NCI-H2029 treated with DMSO at 0.1 percent for 48 hours (cell line): ENCODE results near the gene ERF.
A peak's percentile ranks its signal among the peaks of the same experiment; 100 is the strongest.

Experiments
- DNase-seq: peaks from one replicate; lab custom pipeline; 2025; lab: John Stamatoyannopoulos, UW

The ERF gene

DNA sequence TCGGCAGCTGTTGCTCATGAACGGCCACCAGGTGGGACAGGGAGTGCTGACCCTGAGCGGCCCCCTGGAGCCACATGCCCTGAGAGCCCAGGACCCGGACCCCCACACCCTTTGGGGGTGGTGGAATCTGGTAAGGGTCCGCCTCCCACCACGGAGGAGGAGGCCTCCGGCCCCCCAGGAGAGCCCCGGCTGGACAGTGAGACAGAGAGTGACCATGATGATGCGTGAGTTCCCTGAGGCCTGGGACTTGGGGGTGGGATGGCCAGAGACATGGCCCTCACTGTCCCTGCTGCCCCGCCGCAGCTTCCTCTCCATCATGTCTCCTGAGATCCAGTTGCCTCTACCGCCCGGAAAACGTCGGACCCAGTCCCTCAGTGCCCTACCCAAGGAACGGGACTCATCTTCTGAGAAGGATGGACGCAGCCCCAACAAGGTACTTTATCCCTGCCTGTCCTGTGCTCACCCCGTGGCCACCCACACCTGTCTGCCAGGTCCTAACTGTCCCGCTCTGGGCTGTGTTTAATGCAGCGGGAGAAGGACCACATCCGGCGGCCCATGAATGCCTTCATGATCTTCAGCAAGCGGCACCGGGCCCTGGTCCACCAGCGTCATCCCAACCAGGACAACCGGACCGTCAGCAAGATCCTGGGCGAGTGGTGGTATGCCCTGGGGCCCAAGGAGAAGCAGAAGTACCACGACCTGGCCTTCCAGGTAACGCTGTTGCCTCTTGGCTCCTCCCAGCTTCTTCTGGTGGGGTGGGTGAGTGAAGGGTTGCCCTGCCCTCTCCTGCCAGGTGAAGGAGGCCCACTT is 32.3 kb upstream of the ERF start:
- DNase-seq = no peak

DNA sequence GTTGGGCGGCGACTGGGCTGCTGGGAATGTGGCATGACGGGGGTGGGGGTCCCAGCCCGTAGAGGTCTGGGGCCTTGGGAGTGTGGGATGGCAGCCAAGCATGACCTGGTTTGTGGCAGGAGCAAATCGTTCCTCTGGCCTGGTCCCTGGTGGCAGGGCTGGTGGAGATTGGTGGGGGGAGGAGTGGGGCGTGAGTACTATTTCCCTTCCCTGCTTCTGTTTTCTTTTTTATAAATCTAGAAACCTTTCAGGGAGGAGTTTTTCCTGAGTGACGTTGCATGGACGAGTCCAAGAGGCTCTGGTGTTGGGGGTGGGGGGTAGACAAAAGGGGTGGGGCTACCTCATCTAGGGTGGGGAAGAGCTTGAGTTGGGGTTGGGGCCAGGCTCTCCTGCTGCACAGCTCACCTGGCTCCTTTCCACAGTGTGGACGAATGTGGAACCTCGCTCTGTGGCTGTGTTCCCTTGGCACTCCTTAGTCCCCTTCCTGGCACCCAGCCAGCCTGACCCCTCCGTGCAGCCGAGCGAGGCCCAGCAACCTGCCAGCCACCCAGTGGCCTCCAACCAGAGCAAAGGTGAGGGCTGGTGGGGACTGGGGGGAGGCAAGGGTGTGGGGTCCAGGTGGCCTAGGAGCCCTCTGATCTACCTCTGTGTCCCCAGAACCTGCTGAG is 31.6 kb upstream of the ERF start:
- no peak for DNase-seq

DNA sequence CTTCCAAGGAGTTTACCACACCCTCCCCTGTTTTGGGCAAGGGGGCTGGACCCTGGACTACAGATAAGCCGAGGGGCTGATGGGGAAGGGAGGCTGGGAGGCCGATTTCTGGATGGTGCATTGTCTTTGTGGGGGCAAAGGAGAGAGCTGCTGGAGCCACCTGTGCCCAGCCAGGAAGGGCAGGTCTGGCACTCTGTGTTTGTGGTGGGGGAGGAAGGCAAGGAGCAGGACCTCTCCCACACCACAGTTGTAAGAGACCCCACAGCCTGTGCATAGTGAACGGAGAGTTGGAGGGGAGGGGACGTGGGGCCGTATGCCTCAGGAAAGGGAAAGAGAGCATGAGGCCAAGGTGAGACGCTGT is 31.0 kb upstream of the ERF start:
- no peak for DNase-seq

DNA sequence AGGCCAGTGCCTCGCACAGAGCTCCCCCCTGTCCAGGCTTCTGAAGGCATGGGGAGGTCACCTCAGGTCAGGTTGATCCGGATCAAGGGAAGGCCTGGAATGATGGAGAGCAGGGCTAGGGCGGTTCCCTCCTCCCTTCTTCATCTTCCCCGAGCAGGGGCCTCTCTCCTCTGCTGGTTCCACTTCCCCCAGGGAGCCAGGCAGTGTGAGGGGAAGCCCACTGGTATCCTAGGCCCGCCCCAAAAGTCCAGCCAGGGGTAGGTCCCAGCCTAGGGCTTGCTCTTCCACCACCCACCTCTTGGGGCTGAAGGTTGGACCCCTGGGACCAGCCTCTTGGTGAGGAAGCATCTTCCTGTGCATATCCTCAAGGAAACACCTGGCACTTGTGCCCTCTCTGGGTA is 30.6 kb upstream of the ERF start:
- DNase-seq = no peak

DNA sequence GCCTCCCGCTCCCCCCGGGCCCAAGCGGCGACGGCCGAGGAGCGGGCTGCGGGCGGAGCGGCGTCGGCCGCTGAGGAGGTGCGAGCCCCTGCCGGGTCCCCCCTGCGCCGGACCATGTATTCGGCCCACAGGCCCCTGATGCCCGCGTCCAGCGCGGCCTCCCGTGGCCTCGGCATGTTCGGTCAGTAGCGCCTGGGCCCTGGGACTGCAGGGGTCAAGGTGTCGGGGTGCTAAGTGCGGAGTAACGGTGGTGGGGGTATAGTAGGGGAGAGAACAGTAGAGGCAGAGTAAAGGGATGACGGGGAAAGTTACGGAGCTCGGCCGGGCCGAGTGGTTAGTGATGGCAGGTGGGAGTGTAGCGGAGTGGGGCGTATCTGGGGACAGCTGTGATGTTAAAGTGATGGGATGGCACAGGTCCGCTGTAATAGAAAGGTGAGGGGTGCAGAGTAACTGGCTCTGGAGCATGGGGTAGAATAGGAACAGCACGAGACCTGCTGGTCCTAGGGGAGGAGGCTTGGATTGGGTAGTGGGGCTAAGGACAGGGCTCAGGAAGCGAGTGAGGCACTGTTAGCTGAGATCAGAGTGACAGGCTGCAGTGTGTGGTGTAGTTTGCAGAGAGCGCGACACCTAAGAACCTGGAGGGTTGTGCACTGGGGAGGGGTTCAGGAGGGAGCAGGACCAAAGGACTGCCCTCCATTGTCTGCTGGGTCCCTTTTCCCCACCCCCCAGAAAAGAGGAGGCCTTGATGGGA is 29.8 kb upstream of the ERF start:
- no peak for DNase-seq

DNA sequence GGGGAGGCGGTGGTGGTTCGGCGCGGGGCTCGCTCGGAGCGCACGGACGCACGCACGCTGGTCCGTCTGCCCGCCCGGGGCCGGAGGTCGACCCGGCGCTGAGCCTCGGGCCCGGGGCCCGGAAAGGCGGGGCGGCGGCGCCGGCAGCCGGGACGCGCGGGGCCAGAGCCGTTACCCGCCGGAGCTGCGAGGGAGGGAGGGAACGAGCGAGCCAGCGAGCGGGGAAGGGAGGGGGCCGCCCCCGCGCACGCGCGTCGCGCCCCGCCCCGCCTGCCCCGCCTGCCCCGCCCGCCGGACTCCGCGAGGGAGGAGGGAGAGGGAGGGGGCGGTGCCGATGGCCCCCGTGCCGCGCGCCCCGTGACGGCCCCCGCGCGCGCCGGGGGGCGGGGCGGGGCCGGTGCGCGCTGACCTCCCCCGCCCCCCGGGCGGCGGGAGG is 29.2 kb upstream of the ERF start:
- peak; percentile 34 for DNase-seq

DNA sequence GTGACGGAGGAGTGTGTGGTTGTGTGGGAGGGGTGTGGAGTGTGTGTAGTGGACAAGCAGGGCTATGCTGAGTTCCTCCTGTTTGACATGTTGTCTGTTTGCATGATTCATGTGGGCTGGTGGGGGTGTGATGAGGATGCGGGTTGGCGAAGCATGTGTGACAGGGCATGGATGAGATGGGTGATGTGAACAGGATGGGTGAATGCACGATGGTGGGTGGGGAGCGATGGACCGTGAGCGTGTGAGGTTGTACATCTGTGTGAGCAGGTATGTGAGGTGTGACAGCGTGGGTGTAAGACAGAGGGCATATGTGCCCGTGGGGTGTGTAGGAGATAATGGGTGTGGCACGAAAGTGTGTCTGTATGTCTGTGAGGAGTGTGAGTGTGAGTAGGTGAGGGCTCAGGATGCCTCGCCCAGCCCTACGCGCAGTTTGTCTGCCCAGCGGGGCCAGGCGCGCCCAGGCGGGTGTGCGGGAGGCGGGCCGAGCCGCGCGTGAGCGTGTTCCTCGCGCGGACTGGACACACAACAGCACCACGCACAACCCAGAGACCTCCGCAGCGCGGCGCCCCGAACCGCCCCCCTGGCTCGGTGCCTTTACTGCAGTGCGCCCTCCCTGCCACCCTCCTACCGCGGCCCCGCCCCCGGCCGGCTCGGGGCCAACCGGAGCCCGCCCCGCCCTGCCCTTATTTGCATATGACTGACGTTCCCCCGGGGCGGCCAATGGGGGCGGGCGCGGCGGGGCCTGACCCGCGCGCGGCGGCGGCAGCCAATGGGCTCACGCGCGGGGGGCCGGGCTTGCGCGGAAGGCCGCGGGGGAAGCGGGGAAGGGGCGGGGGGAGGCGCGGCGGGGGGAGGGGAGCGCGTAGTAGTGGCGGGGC is 28.5 kb upstream of the ERF start:
- peak; percentile 51 for DNase-seq

DNA sequence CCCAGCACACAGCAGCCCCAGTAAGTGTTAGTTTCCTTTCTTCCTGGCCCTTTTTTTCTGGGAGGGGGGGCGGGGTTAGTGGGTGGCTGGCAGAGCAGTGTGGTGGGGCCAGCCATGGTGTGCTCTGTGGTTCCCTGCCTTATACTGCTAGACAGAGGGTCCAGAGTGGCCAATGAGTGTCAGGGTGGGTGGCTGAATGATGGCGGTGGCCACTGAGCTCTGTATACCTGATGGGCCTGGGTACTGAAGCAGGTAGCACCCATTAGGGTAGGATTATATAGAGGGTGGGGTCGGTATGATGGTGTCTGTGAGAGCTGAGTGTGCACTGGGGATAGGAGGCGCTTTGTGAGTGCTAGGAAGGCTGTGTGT is 27.9 kb upstream of the ERF start:
- DNase-seq = no peak

DNA sequence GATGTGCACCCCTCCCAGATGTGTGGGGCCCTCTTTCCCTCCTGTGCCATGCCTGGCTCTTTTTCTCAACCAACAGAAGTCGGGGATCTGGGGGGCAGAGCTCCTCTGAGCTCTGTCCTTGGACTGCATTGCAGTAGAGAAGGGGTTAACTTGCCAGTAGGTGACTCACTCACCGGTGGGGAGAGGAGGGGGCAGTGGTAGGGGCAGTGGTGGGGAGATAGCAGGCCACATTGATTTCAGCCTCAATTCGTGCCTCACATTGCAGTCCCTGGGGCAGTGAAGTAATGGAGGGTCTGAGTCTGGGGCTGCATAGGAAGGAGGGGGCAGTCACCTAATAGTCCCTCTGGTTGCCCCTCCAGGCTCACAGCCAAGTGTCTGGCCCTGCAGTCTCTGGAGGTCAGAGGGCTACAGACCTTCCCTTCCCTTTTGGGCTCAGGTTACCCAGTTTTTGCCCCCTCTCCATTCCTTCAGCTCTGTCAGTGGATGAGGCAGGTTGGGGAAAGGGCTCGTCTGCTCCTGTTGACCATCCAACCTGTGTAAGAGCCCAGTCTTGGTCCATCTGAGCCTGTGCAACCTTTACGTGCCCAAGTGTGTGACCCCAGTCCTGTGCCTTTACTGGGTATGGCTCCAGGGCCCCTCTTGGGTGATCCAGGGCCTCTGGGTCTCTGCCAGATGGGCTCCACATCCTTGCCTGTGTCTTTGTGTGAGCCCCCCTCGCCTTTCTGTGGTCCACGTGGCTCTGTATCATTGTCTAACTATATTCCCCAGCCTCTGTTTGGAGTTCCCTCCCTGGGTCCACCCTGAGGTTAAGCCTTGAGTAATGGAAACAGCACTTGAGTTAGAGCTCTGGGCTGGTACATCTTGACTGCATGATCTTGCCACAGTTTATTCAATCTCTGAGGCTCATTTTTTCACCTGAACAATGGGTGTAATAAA is 27.2 kb upstream of the ERF start:
- no peak for DNase-seq

DNA sequence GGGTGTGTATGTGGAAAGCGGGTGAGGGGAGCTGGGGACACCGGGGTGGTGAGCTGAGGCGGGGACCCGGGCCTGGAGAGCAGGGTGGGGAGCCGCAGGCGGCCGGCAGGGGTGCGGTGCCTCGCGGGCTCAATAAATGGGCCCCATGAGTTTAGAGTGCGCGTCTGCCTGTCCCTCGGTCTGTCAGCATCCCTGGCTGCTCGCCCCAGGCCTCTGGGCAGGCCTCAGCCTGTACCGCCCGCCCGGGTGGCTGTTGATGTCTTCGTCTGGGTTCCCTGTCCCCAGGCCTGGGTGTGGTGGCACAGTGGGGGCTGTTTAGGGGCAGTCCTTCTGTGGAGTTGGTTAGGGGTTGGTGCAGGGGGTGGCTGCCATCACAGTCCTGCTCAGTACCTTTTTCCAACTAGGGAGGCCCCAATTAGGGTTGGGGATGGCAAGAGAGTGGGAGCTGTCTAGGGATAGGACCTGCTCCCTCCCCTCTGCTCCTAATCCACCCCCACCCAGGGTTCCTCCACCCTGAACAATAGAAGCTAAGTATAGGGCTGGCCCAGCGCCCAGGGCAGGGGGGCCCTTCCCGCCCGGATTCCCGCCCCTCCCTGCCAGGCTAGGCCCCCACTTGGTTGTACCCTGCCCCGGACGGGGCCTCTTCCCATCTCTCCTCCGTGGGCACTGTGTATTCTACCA is 26.4 kb upstream of the ERF start:
- DNase-seq = no peak

DNA sequence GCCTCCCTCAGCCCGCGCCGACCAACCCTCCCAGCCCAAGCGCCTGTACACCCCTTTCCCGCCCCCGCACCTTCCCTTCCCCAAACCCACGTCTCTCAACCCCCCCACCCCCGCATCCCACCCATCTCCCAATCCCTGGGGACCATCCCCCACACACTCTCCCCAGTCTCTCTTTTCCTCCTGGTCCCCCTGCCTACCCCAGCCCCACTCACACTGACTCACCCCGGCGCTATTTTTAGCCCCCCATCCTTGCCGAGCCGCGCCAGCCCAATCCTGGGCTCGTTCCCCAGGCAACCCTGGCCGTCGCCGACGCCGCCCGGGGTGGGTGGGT is 25.9 kb upstream of the ERF start:
- DNase-seq = no peak

DNA sequence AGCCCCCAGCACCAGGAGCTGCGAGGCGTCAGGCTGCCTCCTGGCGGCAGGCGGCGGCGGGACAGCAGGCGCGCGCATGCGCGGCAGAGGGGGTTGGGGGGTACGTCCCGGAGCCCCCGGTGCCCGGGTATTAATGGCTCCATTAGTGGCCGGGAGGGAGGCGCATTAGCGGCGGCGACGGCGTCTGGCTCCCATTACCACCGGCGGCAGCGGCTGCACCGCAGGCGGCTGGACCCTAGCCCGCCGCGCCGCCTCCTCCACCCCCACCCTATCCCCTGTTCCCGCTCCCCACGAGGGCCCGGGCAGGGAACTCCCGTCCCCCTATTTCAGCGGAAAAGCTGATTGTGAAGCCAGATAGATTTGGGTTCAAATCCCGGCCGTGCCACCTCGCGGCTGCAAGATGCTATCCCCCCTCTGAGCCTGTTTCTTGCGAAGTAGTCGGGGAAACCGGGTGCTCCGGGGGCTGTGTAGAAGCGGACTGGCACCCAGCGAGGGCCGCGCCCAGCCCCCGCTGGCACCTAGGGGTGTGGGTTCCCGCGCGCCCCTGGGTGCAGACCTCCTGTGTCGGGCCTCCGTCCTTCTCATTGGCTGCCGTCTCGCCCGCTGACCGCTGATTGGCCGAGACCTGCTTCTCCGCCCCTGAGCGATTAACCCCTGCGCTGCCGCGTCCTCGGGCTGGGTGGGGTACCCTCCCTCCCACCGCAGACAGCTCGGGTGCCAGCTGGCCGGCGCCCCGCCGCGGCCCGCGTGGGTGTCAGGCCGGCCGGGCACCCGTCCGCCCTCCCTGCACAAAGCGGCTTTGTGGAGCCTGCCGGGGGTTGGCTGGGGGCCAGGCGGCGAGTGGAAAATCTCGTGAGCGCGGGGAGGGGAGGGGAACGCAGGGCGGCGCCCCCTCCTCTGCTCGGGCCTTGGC is 25.2 kb upstream of the ERF start:
- DNase-seq = peak; percentile 71

DNA sequence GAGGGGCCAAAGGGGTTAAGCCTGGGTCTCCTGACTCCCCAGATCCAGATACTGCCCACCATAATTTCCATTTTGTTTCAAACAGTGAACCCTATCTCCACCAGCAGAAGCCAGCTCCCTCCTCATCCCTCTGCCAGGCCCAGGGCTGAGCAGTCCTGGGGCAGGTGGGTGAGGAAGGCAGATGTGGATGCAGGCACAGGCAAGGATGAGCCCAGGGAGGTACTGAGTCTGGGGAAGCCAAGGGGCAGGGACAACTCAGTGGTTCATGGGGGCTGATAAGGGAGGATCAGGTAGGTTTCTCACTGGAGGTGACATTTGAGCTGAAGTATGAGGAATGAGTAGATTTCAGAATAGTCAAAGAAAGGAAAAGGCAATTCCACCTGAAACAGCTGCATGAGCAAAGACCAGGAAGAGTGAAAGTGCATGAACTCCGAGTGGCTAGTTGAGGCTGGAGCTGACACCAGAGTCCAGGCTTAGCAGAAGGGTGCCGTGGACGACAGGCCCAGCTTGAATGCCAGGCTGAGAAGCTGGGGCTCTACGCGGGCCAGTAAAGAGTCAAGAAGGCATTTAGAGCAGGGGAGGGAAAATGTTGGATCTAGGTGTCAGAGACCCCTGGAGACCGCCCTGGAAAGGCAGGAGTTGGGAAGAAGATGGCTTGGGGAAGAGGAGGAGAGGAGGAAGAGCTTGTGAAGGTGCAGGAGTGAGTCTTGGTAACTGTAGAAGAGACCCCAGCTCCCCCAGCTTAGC is 24.4 kb upstream of the ERF start:
- DNase-seq = no peak

DNA sequence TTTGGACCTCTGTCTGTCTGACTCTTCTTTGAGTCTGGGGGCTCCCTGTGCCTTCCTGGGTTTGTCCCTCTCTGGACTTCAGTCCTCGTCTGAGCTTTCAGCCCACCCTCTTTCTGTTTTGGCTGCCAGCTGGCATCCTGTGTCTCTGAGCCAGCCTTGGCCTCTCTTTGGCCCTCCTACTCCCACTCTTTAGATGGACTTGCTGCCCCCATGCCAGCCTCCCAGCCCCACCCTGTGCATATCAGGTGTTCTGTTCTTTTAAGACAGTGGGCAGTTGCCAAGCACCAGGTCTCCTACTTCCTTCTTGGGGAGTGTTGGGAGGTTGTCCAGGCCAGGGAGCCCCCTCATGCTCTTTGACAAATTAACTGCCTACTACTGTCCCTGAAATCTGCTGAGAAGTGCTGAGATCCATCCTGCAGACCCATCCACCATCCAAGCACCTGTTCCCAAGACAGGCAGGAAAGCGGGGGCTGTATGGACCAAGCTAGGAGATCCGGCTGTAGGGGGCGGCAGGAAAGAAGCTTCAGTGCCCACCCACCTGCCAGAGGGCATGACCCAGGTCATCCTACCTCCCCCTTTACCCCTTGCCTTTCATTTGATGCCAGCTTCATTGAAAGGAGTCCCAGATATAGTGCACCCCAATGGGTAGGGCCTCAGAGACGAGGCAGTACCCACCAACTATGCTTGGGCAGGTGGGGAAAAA is 23.7 kb upstream of the ERF start:
- no peak for DNase-seq

DNA sequence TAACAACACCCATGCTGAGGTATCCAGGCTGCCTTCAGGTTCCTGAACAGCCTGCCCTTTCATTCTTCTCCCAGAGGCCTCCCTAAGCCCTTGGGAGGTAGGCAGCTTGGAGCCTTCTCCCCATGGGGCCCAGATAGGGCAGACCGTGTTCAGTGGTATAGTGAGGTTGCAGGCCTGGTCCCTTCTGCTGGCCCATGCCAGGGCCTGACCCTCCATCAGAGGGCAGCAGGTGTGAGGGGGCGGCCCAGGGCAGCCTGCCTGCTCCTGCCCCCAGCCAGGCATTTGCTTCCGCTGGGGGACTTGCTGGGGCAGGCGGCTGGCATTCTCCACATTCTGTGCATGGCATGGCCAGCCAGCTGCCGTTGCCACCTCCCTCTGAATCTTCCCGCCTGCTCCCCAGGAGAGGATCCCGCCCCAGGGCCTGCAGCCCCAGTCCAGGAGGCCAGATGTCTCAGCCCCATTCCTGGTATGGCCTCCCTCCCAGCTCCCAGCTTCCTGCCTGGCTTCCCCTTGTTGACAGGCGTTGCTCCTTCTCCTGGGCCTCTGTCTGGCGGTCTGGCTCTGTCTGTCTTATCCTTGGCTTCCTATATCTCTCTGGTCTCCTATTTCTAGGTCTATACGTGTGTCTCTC is 23.0 kb upstream of the ERF start:
- DNase-seq = no peak

DNA sequence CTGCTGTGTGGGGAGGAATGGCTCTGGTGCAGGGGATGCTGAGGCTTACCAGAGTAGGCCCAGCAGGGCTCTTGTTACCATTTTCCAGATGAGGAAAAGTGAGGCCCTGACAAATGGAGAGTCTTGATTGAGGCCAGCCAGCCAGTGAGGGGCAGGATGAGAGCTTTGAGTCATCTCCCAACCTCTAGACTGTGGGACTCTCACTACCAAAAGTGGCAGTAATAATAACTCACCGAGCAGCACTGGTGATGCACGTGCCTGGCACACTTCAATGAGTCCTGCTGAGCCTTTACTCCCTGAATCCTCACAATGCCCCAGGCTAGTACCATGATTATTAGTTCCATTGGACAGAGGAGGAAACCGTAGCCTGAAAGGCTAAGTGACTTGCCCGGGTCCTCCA is 21.9 kb upstream of the ERF start:
- DNase-seq = no peak

DNA sequence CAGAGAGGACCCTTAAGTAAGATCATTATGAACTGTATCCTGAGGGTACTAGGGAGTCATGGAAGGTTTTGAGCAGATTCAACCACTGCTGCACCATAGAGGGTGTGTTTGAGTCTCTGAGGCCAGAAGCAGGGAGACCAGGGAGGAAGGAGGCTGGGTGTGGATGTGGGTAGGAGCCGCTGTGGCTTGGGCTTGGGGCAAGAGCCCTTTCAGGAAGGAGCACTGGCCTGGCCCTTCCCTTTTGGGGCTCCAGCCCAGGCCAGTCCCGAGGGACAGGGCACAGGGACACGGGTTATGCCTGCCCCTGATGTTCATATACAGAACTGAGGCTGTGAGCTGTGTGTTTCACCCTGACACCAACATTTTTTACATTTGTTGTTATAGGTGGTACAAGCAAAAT is 21.4 kb upstream of the ERF start:
- DNase-seq = no peak

DNA sequence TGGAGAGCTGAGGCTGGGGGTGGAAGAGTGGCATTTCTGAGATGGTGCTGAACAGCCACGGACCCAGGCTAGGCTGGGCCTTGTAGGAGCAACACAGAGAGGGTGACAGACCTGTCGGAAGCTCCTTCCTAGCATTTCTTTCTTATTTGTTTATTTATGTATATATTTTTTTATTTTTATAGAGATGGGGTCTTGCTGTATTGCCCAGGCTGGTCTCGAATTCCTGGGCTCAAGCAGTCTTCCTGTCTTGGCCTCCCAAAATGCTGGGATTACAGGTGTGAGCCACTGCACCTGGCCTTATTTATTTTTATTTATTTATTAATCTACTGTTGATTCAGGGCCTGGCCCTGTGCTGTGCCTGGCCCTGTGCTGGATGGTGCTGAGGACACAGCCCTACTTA is 20.6 kb upstream of the ERF start:
- DNase-seq = no peak
